Measurements from ENCODE around the gene ABLIM2. TPM values are rescaled to one million over a fixed set of nuclear protein-coding genes. Genes with fewer than 3 reads are reported as not detected.

Gene ABLIM2
- total and polyA plus RNA-seq, 10 of the 15 experiments (the other 5 are each of a cell fraction or from before 2014, with no cell fraction given): 0.03 to 0.15 (median 0.05) TPM; not detected in 7

GRCh38 chr4:8205749-8206611, 47.4 kb upstream of the ABLIM2 start (continued):
- TF ChIP-seq, protein P1, sequence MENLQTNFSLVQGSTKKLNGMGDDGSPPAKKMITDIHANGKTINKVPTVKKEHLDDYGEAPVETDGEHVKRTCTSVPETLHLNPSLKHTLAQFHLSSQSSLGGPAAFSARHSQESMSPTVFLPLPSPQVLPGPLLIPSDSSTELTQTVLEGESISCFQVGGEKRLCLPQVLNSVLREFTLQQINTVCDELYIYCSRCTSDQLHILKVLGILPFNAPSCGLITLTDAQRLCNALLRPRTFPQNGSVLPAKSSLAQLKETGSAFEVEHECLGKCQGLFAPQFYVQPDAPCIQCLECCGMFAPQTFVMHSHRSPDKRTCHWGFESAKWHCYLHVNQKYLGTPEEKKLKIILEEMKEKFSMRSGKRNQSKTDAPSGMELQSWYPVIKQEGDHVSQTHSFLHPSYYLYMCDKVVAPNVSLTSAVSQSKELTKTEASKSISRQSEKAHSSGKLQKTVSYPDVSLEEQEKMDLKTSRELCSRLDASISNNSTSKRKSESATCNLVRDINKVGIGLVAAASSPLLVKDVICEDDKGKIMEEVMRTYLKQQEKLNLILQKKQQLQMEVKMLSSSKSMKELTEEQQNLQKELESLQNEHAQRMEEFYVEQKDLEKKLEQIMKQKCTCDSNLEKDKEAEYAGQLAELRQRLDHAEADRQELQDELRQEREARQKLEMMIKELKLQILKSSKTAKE (IDR thresholded peaks at IDR 0.05; ENCODE audit: low read depth, poor library complexity, severe bottlenecking): no peak
- TF ChIP-seq RBBP5 (conservative IDR thresholded peaks at IDR 0.05) (no peak), E4F1 (IDR thresholded peaks at IDR 0.05; ENCODE audit: borderline replicate concordance, partially characterized antibody) (no peak), TCF12 (IDR thresholded peaks at IDR 0.05; ENCODE audit: low read depth, low read length) (0 out of 2 replicates have a peak, but pooled peaks have one; percentile 12), SREBF2 (IDR thresholded peaks at IDR 0.05; ENCODE audit: low read length) (no peak), IKZF2 (IDR thresholded peaks at IDR 0.05) (peak in 1 of 2 experiments; percentile 37; a peak in 1 of 4 replicates), GATAD2B (conservative IDR thresholded peaks at IDR 0.05; ENCODE audit: low read depth) (no peak), ZNF687 (IDR thresholded peaks at IDR 0.05) (0 out of 2 replicates have a peak, but pooled peaks have one; percentile 26), STAT1 (conservative IDR thresholded peaks at IDR 0.05) (no peak), EP300 (IDR thresholded peaks at IDR 0.05; ENCODE audit: borderline replicate concordance in 1 of 2, control insufficient read depth in 1 of 2, low read depth in 2 of 2, low read length in 2 of 2) (no peak), KAT2A (conservative IDR thresholded peaks at IDR 0.05; ENCODE audit: control insufficient read depth, low read depth, low read length) (no peak), HDAC6 (IDR thresholded peaks at IDR 0.05; ENCODE audit: unreplicated experiment) (no peak), CBX3 (IDR thresholded peaks at IDR 0.05; ENCODE audit: borderline replicate concordance, low read depth) (no peak), POU2F2 (IDR thresholded peaks at IDR 0.05; ENCODE audit: borderline replicate concordance, low read depth, low read length) (no peak), CREB1 (IDR thresholded peaks at IDR 0.05; ENCODE audit: low read depth) (no peak), SPI1 (IDR thresholded peaks at IDR 0.05; ENCODE audit: borderline replicate concordance, insufficient read depth, low read depth, low read length) (peak; percentile 86; the same call in 1 of the 2 replicates), SMAD5 (IDR thresholded peaks at IDR 0.05; ENCODE audit: low read depth) (no peak), SMAD1 (IDR thresholded peaks at IDR 0.05; ENCODE audit: low read depth, partially characterized antibody) (peak; percentile 61), MTA3 (IDR thresholded peaks at IDR 0.05; ENCODE audit: borderline replicate concordance, low read length) (no peak)
- TF ChIP-seq, protein P2, sequence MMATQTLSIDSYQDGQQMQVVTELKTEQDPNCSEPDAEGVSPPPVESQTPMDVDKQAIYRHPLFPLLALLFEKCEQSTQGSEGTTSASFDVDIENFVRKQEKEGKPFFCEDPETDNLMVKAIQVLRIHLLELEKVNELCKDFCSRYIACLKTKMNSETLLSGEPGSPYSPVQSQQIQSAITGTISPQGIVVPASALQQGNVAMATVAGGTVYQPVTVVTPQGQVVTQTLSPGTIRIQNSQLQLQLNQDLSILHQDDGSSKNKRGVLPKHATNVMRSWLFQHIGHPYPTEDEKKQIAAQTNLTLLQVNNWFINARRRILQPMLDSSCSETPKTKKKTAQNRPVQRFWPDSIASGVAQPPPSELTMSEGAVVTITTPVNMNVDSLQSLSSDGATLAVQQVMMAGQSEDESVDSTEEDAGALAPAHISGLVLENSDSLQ (IDR thresholded peaks at IDR 0.05): no peak
